HL-60 (cell line): ENCODE results near the gene MIDN.
A peak's percentile ranks its signal among the peaks of the same experiment; 100 is the strongest.

Experiments used
- DNase-seq, 2 experiments: peaks; one replicate each; pipeline ENCODE4 v3.0.0-alpha.2; 2010 to 2020; ENCODE audit warnings: low read depth in 1 of 2, low spot score in 1 of 2
- H3K27ac ChIP-seq: fragments of 250-450 bp; sonication (Bioruptor Pico); replicated peaks from 2 replicates; pipeline ENCODE4 v1.5.1; 2020; ENCODE audit warnings: mild to moderate bottlenecking, moderate library complexity
- H3K27me3 ChIP-seq: fragments of 250-450 bp; sonication (Bioruptor Pico); 2 replicates; pipeline ENCODE4 v1.5.1; 2021; ENCODE audit warnings: mild to moderate bottlenecking, moderate library complexity; ENCODE audit not compliant: insufficient read depth, poor library complexity, severe bottlenecking
- H3K4me3 ChIP-seq: replicated peaks from 2 replicates; pipeline ENCODE4 v1.5.1; 2011; ENCODE audit warnings: mild to moderate bottlenecking, control low read depth, low read length; ENCODE audit not compliant: insufficient read depth
- CTCF ChIP-seq: IDR thresholded peaks from one replicate; pipeline ENCODE4 v1.5.1; 2011; ENCODE audit warnings: low read length, control low read depth, inconsistent platforms; ENCODE audit not compliant: insufficient read depth
- GABPA ChIP-seq: IDR thresholded peaks from 2 replicates; pipeline ENCODE4 v1.6.1; 2012; ENCODE audit warnings: low read depth
- POLR2AphosphoS5 ChIP-seq: IDR thresholded peaks from 2 replicates; pipeline ENCODE4 v1.6.1; 2012; ENCODE audit warnings: low read depth
- REST ChIP-seq: IDR thresholded peaks from 2 replicates; pipeline ENCODE4 v1.6.1; 2012; ENCODE audit warnings: low read depth; ENCODE audit not compliant: insufficient replicate concordance
- SPI1 ChIP-seq: IDR thresholded peaks from 2 replicates; pipeline ENCODE4 v1.6.1; 2012; ENCODE audit warnings: low read depth, mild to moderate bottlenecking, borderline replicate concordance

MIDN gene

GRCh38 chr19:1266129-1266915, 17.9 kb downstream of the MIDN start:
- peak; percentile 73 to 87 for DNase-seq
- Histone ChIP-seq H3K27ac (no peak overlapping the region), H3K4me3 (peak overlapping the region; percentile 48), H3K27me3 (no peaks in the 10 kb centered on the region)
- TF ChIP-seq POLR2AphosphoS5 (0 out of 2 replicates have a peak, but pooled peaks have one; percentile 13), CTCF (no peak), GABPA (no peak)

- H3K27ac ChIP-seq, result no peak overlapping the region
- peak; percentile 35 to 59 for DNase-seq
- TF ChIP-seq CTCF (peak; percentile 67), POLR2AphosphoS5 (no peak)
- H3K27me3 ChIP-seq, result no peaks in the 10 kb centered on the region
- peak overlapping the region; percentile 48 for H3K4me3 ChIP-seq
Measured at GRCh38 chr19:1266916-1267476, 18.6 kb downstream of the MIDN start.

- no peak overlapping the region for H3K27ac ChIP-seq
- TF ChIP-seq POLR2AphosphoS5 (peak; percentile 2; the same call in 1 of the 2 replicates), SPI1 (no peak)
- DNase-seq, result peak in 1 of 2 experiments; percentile 41
- no peak overlapping the region for H3K4me3 ChIP-seq
- H3K27me3 ChIP-seq, result no peaks in the 10 kb centered on the region
Measured at GRCh38 chr19:1267477-1268225, 19.3 kb downstream of the MIDN start.

GRCh38 chr19:1268226-1269064, 20.1 kb downstream of the MIDN start:
- no peaks in the 10 kb centered on the region for H3K27me3 ChIP-seq
- DNase-seq, result no peak
- no peak; the same call in 1 of the 2 replicates for TF ChIP-seq POLR2AphosphoS5
- no peak for TF ChIP-seq GABPA
- no peak for TF ChIP-seq REST
- no peak for TF ChIP-seq SPI1
- TF ChIP-seq CTCF, result no peak
- H3K27ac ChIP-seq, result no peak overlapping the region
- no peak overlapping the region for H3K4me3 ChIP-seq
